Measurements from ENCODE around the gene CBR4.
"Not testable (repeated sequence)": the region's sequence is repeated elsewhere in the genome, so short reads cannot be mapped to it uniquely, and the experiment has no call there.

The CBR4 gene

DNA sequence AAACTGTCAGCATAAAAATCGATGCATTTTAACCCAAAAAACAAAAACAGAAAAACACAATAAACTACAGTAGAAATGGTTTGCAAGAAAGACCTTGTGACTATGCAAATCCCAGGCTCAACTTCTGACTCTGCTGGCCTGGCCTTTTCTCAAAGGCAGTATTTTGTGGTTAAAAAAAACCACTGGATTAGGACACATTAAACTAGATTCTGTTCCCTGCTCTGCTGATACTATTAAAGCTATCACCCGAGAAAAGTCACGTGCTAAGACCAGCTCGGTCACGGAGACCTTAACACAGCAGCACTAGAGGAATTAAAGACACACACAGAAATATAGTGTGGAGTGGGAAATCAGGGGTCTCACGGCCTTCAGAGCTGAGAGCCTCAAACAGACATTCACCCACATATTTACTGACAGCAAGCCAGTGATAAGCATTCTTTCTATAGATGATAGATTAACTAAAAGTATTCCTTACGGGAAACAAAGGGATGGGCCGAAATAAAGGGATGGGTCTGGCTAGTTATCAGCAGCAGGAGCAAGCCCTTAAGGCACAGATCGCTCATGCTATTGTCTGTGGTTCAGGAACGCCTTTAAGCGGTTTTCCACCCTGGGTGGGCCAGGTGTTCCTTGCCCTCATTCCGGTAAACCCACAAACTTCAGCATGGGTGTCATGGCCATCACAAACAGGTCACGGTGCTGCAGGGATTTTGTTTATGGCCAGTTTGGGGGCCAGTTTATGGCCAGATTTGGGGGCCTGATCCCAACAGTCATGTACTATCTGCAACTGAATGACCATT, 16.1 kb downstream of the CBR4 start:
- no peak for DNase-seq (ENCODE audit: low spot score)

GRCh38 chr4:168992952-168993482, 17.0 kb downstream of the CBR4 start:
- DNase-seq (ENCODE audit: low spot score) = not testable (repeated sequence)

- DNase-seq (ENCODE audit: low spot score) = no peak
These were observed 28.1 kb downstream of the CBR4 start for GRCh38 chr4:168981942-168982341.

- no peak for DNase-seq (ENCODE audit: low spot score)
These were observed 28.6 kb downstream of the CBR4 start for GRCh38 chr4:168981460-168981859.

DNA sequence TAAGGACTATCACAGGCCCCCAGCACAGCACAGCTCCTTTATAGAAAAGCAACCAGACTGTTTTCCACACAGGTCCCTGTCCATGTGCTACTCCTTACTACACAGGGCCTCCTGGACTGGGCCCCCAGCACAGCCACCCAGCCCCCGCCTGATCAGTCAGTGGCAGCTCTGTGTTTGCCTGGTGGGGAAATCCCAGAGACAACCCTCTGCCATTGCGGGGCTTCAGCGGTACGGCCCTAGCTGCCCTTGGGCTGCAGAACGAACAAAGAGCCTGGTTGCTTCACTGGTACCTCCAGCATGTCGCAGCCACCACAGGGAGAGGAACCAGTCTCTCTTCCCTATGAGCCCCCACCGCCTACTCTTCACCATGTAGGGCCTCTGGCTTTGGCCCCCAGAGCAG, 30.7 kb downstream of the CBR4 start:
- no peak for DNase-seq (ENCODE audit: low spot score)

GRCh38 chr4:168978001-168978700, 31.9 kb downstream of the CBR4 start:
- no peak for DNase-seq (ENCODE audit: low spot score)

DNA sequence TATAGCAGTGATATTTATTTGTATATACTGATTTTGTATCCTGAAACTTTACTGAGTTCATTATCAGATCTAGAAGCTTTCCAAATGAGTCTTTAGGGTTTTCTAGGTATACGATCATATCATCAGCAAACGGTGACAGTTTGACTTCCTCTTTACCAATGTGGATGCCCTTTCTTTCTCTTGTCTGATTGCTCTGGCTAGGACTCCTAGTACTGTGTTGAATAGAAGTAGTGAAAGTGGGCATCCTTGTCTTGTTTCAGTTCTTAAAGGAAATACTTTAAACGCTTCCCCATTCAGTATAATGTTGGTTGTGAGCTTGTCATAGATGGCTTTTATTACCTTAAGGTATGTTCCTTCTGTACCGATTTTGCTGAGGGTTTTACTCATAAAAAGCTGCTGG, 37.5 kb downstream of the CBR4 start:
- DNase-seq (ENCODE audit: low spot score) = no peak

DNA sequence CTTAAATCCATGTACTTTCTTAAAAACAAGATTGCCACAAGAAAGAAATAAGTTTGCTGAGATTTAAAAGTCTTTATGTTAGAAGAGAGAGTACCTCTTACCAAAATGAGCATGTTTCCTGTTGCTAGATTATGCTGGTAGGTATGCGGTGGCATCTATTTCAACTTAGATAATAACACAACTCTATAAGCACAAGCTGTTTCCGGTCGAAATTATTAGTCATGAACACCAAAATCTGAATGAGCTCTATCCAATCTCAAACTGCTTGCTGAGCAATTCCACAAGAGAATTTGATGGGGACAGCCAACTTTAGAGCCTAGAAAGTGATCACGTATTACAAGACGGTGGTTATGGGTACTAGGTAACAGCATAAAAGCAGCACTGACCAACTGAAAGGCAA, 49.3 kb downstream of the CBR4 start:
- no peak for DNase-seq (ENCODE audit: low spot score)

GRCh38 chr4:168955674-168956073, 54.4 kb downstream of the CBR4 start:
- DNase-seq (ENCODE audit: low spot score) = no peak

GRCh38 chr4:168952821-168953246, 57.2 kb downstream of the CBR4 start:
- DNase-seq (ENCODE audit: low spot score) = not testable (repeated sequence)

DNA sequence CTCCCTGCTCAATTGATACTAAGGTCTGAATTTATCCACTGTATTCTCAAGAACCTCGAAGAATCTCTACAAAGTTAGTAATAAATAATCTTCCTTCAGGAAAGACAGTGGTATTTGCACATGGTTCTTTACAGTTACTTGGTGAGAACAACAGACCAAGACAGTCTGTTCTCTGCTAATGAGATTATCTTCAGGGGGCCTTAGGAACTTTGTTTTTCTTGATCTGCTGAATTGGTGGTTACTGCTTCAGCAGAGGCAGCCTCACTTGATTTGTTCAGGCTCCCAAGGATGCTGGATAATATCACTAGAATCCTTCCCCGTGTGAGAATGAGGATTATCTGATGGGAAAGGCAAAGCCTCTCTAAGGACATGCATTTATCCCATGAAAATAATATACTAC, 64.8 kb downstream of the CBR4 start:
- no peak for DNase-seq (ENCODE audit: low spot score)

- DNase-seq (ENCODE audit: low spot score) = no peak
These were observed 67.1 kb downstream of the CBR4 start for GRCh38 chr4:168942985-168943384.
